Left forelimb (tissue), 1 donor: ENCODE data around the gene RPL28.

ENCODE experiments used
- DNase-seq: peaks from one replicate; pipeline ENCODE4 v3.0.0-alpha.2; 2018; ENCODE audit warnings: low spot score

Gene RPL28

GRCh38 chr19:55385724-55386492, at the start of gene RPL28:
Gene RPL28 (plus strand): TSS chr19:55385932. CDS start chr19:55386358, 426 bp downstream.
- peak; percentile 98 for DNase-seq

- DNase-seq = no peak
Measured at GRCh38 chr19:55336101-55336500, 49.6 kb upstream of the RPL28 start.

GRCh38 chr19:55339105-55339888, 46.4 kb upstream of the RPL28 start, which contains the start of gene KMT5C:
Gene KMT5C (plus strand): TSS chr19:55339876. CDS start chr19:55341937, 2,061 bp downstream.
- DNase-seq = peak; percentile 100

GRCh38 chr19:55339889-55340783, 45.6 kb upstream of the RPL28 start:
- DNase-seq = no peak

- DNase-seq = no peak
Measured at GRCh38 chr19:55340784-55341147, 45.0 kb upstream of the RPL28 start.

- DNase-seq = peak; percentile 82
Measured at GRCh38 chr19:55341171-55341588, 44.6 kb upstream of the RPL28 start.

- DNase-seq = no peak
Measured at GRCh38 chr19:55341595-55342531, 43.9 kb upstream of the RPL28 start.

GRCh38 chr19:55344444-55344843, 41.3 kb upstream of the RPL28 start:
- no peak for DNase-seq

GRCh38 chr19:55345101-55345817, 40.5 kb upstream of the RPL28 start:
- no peak for DNase-seq

- DNase-seq = peak; percentile 80
Measured at GRCh38 chr19:55345818-55346724, 39.7 kb upstream of the RPL28 start.

GRCh38 chr19:55346725-55347441, 38.8 kb upstream of the RPL28 start:
- no peak for DNase-seq

- DNase-seq = no peak
Measured at GRCh38 chr19:55347442-55348009, 38.2 kb upstream of the RPL28 start.

GRCh38 chr19:55348317-55349034, 37.3 kb upstream of the RPL28 start:
- peak; percentile 59 for DNase-seq

- DNase-seq = no peak
Measured at GRCh38 chr19:55350620-55351315, 35.0 kb upstream of the RPL28 start.

GRCh38 chr19:55352040-55352439, 33.7 kb upstream of the RPL28 start:
- no peak for DNase-seq

- DNase-seq = no peak
Measured at GRCh38 chr19:55352549-55353145, 33.1 kb upstream of the RPL28 start.
